ENCODE results near the gene ZC3H12C.

The ZC3H12C gene

GRCh38 chr11:110077346-110077745, 15.8 kb upstream of the ZC3H12C start:
- DNase-seq (ENCODE audit: low read depth in 2 of 2), result no peak

DNA sequence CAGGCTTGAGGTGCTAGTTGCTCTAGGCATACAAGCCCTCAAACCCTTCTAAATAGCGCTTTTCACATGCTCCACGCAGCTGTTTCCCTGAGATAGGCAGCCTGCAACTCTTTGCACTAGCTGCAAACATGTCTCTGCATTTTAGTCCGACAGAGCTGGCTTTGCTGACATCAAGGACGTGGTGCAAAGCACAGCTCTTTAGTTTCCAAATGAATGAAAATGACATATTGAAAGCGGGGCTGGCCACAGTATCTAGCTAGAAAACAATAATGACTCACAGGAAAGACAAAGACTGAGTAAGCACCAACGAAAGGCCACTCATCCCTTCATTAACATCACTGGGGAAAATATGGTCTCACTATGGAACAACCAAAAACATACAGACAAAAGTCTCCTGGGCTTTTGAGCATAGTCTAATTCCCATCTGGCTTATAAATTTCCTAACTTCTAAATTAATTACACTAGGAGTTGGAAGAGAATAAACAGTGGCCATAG, 15.3 kb upstream of the ZC3H12C start:
- DNase-seq (ENCODE audit: low read depth in 2 of 2), result no peak

DNA sequence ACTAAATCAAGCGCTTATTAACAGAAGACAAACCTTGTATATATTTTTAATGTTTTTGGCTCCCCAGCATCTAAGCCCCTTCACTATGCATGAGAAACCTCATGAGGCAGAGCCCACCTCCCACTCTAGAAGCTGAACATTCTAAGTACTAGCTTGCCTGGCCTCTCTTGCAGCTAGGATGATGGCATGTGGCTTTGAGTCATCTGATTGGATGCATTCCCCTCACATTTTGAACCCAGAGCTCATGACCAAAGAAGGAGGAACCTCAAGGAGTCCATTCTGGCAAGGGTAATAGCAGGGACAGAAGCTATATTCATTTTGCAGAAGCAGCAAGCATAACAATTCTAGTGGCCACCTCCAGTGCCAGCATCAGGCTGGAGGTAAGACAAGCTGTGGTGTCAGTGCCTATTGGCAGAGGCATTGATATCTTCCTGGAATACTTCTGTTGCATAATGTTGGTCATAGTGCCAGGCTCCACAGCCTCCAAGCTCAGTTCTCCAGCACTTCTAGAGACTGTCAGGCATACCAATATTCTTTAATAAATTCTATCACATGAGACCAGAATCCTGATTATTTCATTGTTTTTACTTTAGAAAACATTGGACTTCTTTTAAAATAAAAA, 14.2 kb upstream of the ZC3H12C start:
- no peak for DNase-seq (ENCODE audit: low read depth in 2 of 2)

DNA sequence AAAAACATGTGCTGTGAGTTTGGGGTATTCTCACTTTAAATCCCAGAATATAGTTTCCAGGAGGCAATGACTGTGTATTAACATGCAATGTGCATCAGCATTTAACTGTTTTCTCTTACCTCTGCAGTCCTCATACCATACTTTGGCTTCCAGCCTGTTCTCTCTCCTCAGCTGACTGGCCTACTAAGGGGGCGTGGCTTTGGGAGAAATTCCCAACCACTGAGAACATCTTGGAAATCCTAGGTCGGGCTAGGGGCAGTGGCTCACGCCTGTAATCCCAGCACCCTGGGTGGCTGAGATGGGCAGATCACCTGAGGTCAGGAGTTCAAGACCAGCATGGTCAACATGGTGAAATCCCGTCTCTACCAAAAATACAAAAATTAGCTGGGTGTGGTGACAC, 13.5 kb upstream of the ZC3H12C start:
- DNase-seq (ENCODE audit: low read depth in 2 of 2), result no peak

- no peak for DNase-seq (ENCODE audit: low read depth in 2 of 2)
These were observed 11.5 kb upstream of the ZC3H12C start for GRCh38 chr11:110081462-110082376.

DNA sequence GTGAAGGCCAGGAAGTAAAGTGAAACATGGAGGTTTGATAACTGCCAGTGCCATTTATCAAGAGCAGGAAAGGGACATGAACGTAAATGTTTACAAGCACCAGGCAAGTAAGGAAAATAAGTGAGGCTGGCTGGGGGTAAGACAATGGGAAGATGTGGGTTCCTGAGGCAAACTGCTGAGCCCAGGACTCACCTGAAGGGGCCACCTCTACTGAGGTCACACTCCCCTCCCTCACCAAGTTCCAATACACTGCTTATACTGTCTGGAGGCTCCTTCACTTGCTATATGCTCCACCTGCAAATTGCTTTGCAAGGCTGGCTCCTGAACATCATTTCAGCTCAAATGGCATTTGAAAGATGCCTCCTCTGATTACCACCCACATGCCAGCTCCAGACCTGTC, 10.3 kb upstream of the ZC3H12C start:
- no peak for DNase-seq (ENCODE audit: low read depth in 2 of 2)

DNA sequence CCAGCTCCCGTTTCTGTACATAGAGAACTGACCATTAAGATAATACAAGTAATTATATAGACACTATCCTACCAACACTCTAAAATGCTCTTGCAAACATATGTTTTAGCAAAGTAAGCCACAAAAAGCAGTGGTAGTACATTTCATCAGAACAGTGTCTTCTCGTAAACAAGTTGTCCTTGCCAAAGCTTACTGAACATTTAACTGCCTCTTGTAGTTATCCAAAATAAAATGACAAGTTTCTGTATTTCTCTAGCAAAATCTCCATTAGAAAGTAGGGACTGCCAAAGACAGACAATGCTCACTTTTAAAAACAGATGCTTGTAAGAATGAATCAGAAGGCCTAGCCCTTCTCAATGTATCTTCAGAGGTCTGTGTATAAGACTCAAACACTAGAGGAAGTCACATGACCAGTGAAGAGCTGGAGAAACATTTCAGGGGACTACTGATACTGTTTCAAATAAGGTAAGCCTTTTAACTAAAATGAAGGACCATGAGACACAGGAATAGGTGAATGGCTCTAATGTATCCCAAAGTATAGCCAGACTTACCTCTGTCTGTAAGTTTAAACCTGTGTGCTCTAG, 7.8 kb upstream of the ZC3H12C start:
- DNase-seq (ENCODE audit: low read depth in 2 of 2), result no peak

- no peak for DNase-seq (ENCODE audit: low read depth in 2 of 2)
These were observed 6.3 kb upstream of the ZC3H12C start for GRCh38 chr11:110086892-110087309.

DNA sequence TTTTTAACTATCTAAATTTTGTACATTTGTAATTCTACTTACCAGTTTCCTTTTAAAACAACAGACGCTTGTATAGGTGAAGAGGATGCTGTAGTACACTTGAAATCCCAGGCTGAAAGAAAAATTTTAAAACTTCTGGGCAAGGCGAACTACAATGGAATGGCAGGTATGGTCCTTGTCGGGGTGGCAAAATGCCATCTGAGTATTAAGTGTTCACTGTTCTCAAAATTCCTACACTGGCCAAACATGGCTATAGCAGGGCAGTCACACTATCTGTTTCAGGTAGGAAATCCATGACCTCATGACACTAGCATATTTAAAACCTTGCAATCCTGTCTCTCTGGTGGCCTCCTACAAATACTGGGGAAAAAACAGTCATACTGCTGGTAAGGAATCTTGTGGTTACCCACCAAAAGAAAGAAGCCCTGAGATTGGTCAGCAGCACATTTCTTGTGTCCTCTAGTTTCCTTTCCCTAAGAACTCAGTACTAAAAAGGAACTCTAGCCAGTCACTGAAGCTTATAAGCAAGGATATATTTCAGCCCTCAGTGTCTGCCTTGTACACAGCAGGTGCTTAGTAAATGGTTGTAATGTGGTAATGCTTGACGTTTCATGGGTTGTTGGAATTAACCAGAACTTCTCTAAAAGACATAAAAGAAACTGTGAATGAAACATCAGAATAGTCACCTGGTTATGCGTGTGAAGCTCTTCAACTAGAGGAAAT, 5.2 kb upstream of the ZC3H12C start:
- no peak for DNase-seq (ENCODE audit: low read depth in 2 of 2)

GRCh38 chr11:110088535-110089344, 4.5 kb upstream of the ZC3H12C start:
- no peak for DNase-seq (ENCODE audit: low read depth in 2 of 2)

DNA sequence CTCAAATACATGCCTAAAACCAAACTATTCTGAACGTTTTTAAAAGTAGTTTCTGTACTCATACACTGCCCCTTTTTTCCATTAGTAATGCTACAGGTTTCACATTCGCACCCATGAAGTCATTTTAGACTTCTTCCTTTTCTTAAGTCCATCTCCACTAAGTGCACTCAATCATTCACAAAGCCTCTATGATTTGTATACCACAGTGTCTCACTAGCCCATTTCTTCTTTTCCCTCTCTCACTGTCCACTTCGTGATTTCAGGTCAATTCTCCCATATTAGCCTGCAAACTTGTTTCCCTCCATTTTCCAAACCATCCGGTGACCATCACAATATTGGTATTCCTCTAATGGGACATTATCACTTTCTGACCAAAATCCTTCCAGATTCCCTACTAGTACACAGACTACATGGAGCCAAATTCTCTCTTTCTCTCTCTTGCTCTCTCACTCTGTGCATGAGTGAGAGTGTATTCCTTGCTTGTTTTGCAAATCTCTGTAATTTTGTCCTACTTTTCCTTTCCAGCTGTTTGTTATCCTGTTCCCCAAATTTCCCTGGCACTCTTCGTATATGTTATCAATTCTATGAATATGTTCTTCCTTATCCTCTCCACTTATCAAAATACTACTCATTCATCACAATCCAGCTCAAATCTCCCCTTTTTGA, 3.4 kb upstream of the ZC3H12C start:
- DNase-seq (ENCODE audit: low read depth in 2 of 2), result no peak

DNA sequence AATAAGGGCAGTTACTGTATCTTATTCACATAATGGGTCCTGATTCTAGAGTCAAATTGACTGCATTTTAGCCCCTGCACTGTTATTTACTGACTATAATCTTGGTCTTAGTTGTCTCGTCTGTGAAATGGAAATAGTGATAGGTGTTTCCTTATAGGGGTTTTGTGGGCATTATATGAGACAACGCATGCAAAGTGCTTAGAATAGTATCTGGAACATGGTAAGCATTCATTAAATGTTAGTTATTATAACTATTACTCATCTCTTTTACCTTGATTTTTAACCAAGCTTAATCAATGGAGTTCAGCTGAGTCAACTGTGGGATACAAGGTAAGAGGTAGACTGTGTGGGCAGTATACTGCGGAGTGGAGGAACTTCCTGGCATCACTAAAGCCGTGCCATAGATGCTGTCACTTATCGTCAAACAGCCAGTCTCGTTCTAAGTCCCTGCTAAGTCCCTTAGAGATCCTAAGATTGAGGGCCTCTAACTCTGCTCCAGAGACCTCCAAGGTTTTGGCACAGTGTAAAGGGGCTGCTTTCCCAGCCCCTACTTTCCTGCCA, 2.6 kb upstream of the ZC3H12C start:
- no peak for DNase-seq (ENCODE audit: low read depth in 2 of 2)

DNA sequence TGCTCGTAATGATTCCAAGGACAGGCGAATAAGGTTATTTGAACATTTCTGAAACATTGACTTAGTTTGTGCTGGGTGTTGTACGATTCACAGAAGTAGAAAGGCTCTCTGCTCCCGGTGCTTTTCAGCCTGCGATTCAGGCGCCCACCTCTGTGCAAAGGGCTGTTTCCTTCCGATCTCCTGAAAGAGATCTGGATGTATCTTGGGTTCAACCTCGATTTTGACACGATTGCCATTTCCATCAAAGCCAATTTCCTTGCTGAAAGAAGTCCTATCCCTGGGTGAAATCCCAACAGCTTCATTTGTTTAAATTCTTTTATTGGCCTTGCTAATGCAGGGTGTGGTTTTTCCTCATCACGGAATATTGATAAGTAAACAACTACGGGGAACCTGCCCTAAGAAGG, 1.1 kb upstream of the ZC3H12C start:
- DNase-seq (ENCODE audit: low read depth in 2 of 2), result no peak

DNA sequence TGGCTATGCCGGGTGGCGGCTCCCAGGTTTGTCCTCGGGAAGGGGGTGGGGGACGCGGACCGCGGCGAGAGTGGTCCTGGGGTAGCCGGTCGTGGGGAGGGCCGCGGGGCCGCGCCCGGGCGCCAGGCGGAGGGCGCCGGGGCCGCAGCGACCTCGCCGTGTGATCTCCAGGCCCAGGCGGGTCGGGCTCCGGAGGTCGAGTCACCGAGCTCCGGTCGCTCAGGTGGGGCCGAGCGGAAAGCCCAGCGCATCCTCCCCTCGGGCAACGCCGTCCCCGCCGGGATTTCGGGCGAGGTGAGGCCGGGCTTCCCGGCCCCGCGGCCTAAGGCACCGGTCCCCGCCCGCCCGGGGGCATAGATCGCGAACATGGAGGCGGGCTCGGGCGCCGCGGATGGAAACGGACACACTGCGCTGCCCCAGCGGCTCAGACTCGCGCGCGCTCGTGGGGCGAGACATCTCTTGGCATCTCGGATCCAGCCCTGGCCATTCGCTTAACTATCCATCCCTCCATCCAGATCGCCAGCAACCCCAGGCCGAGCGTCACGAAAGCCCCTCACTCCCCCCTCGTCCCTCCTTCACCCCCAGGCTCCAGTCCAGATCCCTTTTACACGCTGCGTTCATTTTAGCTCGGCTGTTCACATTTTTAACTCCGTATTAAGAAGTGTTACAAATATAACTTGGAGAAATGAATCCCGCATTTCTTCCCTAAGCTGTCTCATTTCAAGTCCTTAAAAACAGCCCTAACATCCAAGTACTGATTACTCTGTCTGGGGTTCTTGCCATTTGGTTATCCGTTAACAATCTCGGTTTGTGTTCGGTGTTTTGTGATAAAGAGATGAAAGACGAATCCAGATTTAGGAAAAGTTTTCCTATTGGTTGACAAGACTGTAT, 460 bp downstream of the ZC3H12C start:
- DNase-seq (ENCODE audit: low read depth in 2 of 2), result peak in 1 of 2 experiments; percentile 3

DNA sequence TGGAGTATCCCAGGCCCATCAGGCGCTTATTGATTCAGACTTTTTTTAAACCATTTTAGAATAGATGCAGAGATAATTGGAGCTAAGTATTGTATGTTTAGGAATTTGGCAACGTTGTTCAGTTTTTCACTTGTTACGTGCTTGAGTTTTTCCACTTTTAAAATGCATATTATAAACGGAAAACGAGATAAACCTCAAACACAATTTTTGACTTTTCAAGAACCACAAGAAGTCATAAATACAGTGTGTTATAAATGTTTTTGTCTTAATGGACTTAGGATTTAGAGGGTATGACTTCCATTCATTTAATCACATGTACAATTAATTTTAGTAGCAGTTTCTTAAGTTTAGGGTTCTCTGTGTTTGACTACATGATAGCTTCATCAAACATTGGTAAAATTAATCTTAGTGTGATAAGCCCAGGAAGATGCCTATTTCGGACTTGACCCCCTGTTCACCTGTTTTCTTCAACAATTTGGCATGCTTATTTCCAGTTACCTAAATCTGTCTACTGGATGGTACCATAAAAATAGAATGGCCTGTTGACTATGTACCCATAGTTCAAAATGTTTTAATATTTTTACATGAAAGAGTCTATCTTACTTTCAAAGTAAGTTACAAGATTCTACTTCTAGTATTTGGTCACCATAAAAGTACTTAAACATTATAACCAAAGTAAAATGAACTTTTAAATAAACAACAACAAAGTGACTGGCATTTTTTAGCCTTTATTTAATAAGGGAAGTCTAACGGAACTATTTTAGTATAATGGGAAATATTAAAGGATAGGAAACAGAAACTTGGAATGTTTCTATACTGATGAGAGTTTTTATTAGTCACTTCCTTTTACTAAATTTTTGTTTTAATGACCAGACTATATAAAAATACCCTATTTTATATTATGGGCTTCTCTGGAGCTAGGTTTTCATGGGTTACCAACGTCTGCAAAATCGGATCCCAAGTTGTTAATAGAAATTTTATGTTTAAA, 1.4 kb downstream of the ZC3H12C start:
- no peak for DNase-seq (ENCODE audit: low read depth in 2 of 2)

GRCh38 chr11:110095554-110095953, 2.4 kb downstream of the ZC3H12C start:
- DNase-seq (ENCODE audit: low read depth in 2 of 2), result no peak

- DNase-seq (ENCODE audit: low read depth in 2 of 2), result no peak
These were observed 3.3 kb downstream of the ZC3H12C start for GRCh38 chr11:110096496-110096895.

- no peak for DNase-seq (ENCODE audit: low read depth in 2 of 2)
These were observed 4.3 kb downstream of the ZC3H12C start for GRCh38 chr11:110097459-110098012.
